BJ (cell line): ENCODE data around the gene TANGO2. TPM values are rescaled to one million over a fixed set of nuclear protein-coding genes. Genes with fewer than 3 reads are reported as not detected.
A peak's percentile ranks its signal among the peaks of the same experiment; 100 is the strongest.

Source experiments
- CTCF ChIA-PET: fragments of 350-600 bp; formaldehyde crosslinking; extraction: SDS; loops from one replicate; lab custom pipeline; 2021; ENCODE audit warnings: antibody characterized with exemption, inconsistent platforms; lab: Yijun Ruan, JAX
- POLR2A ChIA-PET: fragments of 300-600 bp; sonication (Branson Sonifier 250); formaldehyde crosslinking; extraction: SDS; loops from one replicate; lab custom pipeline; 2021; ENCODE audit warnings: antibody characterized with exemption; lab: Charles Lee
- DNase-seq: peaks from one replicate; pipeline ENCODE4 v3.0.0-alpha.2; 2011; ENCODE audit warnings: low read depth
- H3K27me3 ChIP-seq: 2 replicates; pipeline ENCODE4 v1.6.0; 2011; ENCODE audit warnings: low read length; ENCODE audit not compliant: control insufficient read depth, insufficient read depth
- H3K36me3 ChIP-seq: 2 replicates; pipeline ENCODE4 v1.5.1; 2011; ENCODE audit warnings: low read length; ENCODE audit not compliant: control insufficient read depth, insufficient read depth
- H3K4me3 ChIP-seq: 2 replicates; pipeline ENCODE4 v1.5.1; 2011; ENCODE audit warnings: low read depth, mild to moderate bottlenecking, control low read depth, low read length
- polyA plus RNA-seq: library from polyadenylated mRNA; depleted of rRNA; stranded (reverse); fragments of >200 nt; gene quantifications from 2 replicates; pipeline ENCODE4 v1.2.3, GENCODE V29; 2011
- TF ChIP-seq, protein P1 (sequence below): IDR thresholded peaks from 2 replicates; pipeline ENCODE4 v1.5.1; 2011; ENCODE audit warnings: low read depth, mild to moderate bottlenecking, control low read depth, inconsistent platforms, low read length, moderate library complexity; ENCODE audit not compliant: insufficient read depth

TANGO2 gene
- polyA plus RNA-seq, 1 experiment, result 51.7 TPM

DNA sequence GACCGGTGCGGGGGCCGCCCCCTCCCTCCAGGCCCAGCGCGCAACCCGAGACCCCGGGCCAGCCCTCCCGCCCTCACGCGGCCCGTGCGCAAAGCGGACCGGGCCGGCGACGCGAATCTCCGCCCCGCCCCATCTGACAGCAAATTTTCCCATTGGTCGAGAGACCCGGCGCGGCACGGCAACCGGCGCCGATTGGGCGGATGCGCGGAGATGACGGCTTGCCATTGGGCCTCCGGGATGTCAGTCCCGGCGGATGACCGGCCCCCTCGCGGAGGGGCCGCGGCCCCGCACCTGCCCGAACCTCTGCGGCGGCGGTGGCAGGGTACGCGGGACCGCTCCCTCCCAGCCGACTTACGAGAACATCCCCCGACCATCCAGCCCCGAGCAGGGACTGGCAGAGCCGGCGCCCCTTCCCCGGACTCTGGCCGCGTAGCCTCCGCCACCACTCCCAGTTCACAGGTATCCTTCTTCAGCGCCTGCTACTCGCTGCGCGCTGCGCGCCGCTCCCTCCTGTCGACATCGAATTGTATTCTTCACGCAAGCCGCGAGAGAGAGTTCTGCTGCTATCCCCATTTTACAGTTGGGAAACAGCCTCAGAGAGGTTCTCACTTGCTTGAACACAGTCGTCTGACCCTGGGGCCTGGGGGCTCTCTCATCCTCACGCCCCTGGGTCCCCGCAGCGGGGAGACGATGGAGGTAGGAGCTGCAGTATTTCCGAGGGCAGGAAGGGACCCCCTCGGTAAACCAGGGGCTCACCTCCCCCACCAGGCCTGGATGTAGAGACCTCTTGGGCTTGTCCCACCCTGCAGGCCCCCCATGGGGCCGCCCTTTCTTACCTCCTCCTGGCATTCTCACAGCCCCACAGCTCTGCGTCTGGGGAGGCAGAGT lies 3.9 kb upstream of the TANGO2 start, which contains the start of gene ARVCF:
Gene ARVCF (minus strand): TSS at position 90 of the 888 bp plus-strand sequence. CDS start 26,029 bp downstream, outside the sequence.
- TF ChIP-seq, protein P1, sequence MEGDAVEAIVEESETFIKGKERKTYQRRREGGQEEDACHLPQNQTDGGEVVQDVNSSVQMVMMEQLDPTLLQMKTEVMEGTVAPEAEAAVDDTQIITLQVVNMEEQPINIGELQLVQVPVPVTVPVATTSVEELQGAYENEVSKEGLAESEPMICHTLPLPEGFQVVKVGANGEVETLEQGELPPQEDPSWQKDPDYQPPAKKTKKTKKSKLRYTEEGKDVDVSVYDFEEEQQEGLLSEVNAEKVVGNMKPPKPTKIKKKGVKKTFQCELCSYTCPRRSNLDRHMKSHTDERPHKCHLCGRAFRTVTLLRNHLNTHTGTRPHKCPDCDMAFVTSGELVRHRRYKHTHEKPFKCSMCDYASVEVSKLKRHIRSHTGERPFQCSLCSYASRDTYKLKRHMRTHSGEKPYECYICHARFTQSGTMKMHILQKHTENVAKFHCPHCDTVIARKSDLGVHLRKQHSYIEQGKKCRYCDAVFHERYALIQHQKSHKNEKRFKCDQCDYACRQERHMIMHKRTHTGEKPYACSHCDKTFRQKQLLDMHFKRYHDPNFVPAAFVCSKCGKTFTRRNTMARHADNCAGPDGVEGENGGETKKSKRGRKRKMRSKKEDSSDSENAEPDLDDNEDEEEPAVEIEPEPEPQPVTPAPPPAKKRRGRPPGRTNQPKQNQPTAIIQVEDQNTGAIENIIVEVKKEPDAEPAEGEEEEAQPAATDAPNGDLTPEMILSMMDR, result 0 out of 2 replicates have a peak, but pooled peaks have one; percentile 6
- Histone ChIP-seq H3K36me3 (no peaks in the 10 kb centered on the region), H3K27me3 (peaks cover 6% of the 10 kb centered on the region), H3K4me3 (peak within 1 kb of the TSS; percentile 54)
- DNase-seq, result peak; percentile 8
- CTCF ChIA-PET, result no interaction called here
- POLR2A ChIA-PET, result no interaction called here

- H3K36me3 ChIP-seq, result no peaks in the 10 kb centered on the region
- DNase-seq, result no peak
- TF ChIP-seq, protein P1, result no peak
- H3K4me3 ChIP-seq, result no peak overlapping the region
- CTCF ChIA-PET, result interaction anchor here (0.7 to 0.8 kb wide), 2 partner anchors 15 to 17 kb away, joined by 3 read pairs; no protein-coding TSS in a partner anchor
- POLR2A ChIA-PET, result no interaction called here
- H3K27me3 ChIP-seq, result peaks cover 6% of the 10 kb centered on the region
Observed at GRCh38 chr22:20017622-20017958, 3.3 kb upstream of the TANGO2 start.

DNA sequence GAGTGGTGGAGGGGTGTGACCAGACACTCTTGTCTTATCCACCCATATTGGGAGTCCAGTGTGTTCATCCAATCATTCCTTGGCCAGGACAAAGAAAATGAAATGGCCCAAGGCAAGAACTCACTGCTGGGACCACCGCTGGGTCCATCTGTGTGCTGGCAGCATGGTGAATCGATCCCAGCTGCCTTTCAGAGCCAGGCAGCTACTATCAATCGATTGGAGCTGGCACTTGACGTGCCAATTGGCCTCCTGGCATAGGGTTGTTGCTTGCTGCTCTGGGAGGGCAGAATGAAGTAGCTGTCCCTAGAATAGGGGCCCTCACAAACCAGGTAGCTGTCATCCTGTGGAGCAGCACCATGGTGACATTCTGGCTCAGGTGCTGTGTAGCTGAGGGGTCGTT lies 2.9 kb upstream of the TANGO2 start:
- POLR2A ChIA-PET, result no interaction called here
- DNase-seq, result no peak
- H3K4me3 ChIP-seq, result no peak overlapping the region
- CTCF ChIA-PET, result interaction anchor here (0.7 to 0.8 kb wide), 2 partner anchors 14 to 17 kb away, joined by 3 read pairs; no protein-coding TSS in a partner anchor
- no peaks in the 10 kb centered on the region for H3K36me3 ChIP-seq
- H3K27me3 ChIP-seq, result peaks cover 6% of the 10 kb centered on the region
- TF ChIP-seq, protein P1, result no peak

- CTCF ChIA-PET, result interaction anchor here (0.9 to 1.8 kb wide), 5 partner anchors 9 to 289 kb away, joined by 3 to 5 read pairs (median 4); no protein-coding TSS in a partner anchor
- H3K27me3 ChIP-seq, result peaks cover 5% of the 10 kb centered on the region
- POLR2A ChIA-PET, result interaction anchor here (0.6 kb wide), 1 partner anchor 38 kb away, joined by 5 read pairs; no protein-coding TSS in a partner anchor
- peaks cover 3% of the 10 kb centered on the region for H3K36me3 ChIP-seq
- TF ChIP-seq, protein P1, result no peak
- no peak for DNase-seq
- no peak overlapping the region; the same call in 1 of the 2 replicates for H3K4me3 ChIP-seq
Observed at GRCh38 chr22:20019661-20020532, 1.0 kb upstream of the TANGO2 start.
